Measurements from ENCODE around the gene ADGRV1. TPM values are rescaled to one million over a fixed set of nuclear protein-coding genes. Genes with fewer than 3 reads are reported as not detected.

ADGRV1 gene
- total RNA-seq, 1 experiment from 2014 or later = 6.8 TPM

- CTCF ChIA-PET = no interaction called here
Observed at GRCh38 chr5:91144491-91145332, 586.1 kb downstream of the ADGRV1 start.

DNA sequence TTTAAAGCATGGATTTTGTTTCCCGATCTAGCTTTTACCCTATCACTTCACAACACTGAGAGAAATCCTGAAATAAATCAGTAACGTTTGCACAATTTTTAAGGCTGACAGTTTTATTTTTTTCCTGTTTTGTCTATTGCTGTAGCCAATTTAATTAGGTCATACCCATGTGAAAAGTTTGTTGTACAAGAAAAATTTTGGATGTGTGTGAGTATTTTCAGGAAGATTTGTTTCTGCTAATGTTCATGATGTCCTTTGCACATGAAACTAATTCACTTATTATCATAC lies 586.7 kb downstream of the ADGRV1 start:
- no peaks in the 10 kb centered on the region for H3K36me3 ChIP-seq (ENCODE audit: insufficient read depth, low read length, poor library complexity, severe bottlenecking)
- ChIA-PET POLR2A (ENCODE audit: low non-redundant PET) (interaction anchor here (0.5 kb wide), 1 partner anchor 235 kb away, joined by 9 read pairs; no protein-coding TSS in a partner anchor), CTCF (no interaction called here)
- H3K27ac ChIP-seq (ENCODE audit: low read depth, low read length, poor library complexity, severe bottlenecking) = peak overlapping the region; percentile 46
- H3K4me1 ChIP-seq (ENCODE audit: insufficient read depth, low read length, poor library complexity, severe bottlenecking) = peaks cover 25% of the 10 kb centered on the region
- H3K4me3 ChIP-seq (ENCODE audit: low read depth, low read length, poor library complexity, severe bottlenecking) = no peak overlapping the region
- intact Hi-C loops (cut with micrococcal nuclease; ENCODE audit: unreplicated experiment) = no loop called here
- DNase-seq (ENCODE audit: low spot score) = no peak
- BruUV-seq (replicated peaks) = no TSS peak
- TF ChIP-seq CTCF (conservative IDR thresholded peaks at IDR 0.05; ENCODE audit: low read depth, low read length) (no peak), EZH2 (IDR thresholded peaks at IDR 0.05; ENCODE audit: borderline replicate concordance, low read depth, low read length, poor library complexity, severe bottlenecking) (no peak)
- H3K9me3 ChIP-seq (ENCODE audit: low read depth, low read length, poor library complexity, severe bottlenecking) = peaks cover 4% of the 10 kb centered on the region
- no peaks in the 10 kb centered on the region for H3K27me3 ChIP-seq (replicated peaks; ENCODE audit: insufficient read depth, low read depth, low read length, poor library complexity)

More at GRCh38 chr5:91144491-91145332, 586.1 kb downstream of the ADGRV1 start:
- no TSS peak for BruUV-seq (replicated peaks)
- H3K27me3 ChIP-seq (replicated peaks; ENCODE audit: insufficient read depth, low read depth, low read length, poor library complexity) = no peaks in the 10 kb centered on the region
- no peak overlapping the region for H3K4me3 ChIP-seq (ENCODE audit: low read depth, low read length, poor library complexity, severe bottlenecking)
- TF ChIP-seq CTCF (conservative IDR thresholded peaks at IDR 0.05; ENCODE audit: low read depth, low read length) (no peak), EZH2 (IDR thresholded peaks at IDR 0.05; ENCODE audit: borderline replicate concordance, low read depth, low read length, poor library complexity, severe bottlenecking) (no peak)
- intact Hi-C loops (cut with micrococcal nuclease; ENCODE audit: unreplicated experiment) = no loop called here
- H3K4me1 ChIP-seq (ENCODE audit: insufficient read depth, low read length, poor library complexity, severe bottlenecking) = peaks cover 25% of the 10 kb centered on the region
- H3K36me3 ChIP-seq (ENCODE audit: insufficient read depth, low read length, poor library complexity, severe bottlenecking) = no peaks in the 10 kb centered on the region
- POLR2A ChIA-PET (ENCODE audit: low non-redundant PET) = interaction anchor here (0.5 kb wide), 1 partner anchor 236 kb away, joined by 9 read pairs; no protein-coding TSS in a partner anchor
- no peak for DNase-seq (ENCODE audit: low spot score)
- peak overlapping the region; percentile 46 for H3K27ac ChIP-seq (ENCODE audit: low read depth, low read length, poor library complexity, severe bottlenecking)
- H3K9me3 ChIP-seq (ENCODE audit: low read depth, low read length, poor library complexity, severe bottlenecking) = peaks cover 4% of the 10 kb centered on the region

DNA sequence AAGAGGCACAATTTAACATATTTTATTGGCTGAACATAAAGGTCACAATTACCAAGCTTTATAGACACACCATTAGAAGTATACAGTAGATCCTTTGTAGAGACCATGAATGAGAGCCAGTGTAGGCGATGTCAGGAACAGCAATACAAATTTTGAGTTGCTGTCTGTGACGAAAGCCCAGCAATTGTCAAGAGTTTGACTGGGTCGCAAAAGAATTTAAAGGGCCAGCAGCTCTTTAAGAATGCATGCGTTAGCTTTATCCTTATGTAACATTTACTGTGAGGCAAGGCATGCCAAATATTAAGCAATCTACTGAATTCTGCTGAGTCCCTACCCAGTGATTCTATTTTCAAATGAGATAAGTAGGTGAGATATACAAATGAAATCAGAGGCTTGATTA lies 587.6 kb downstream of the ADGRV1 start:
- ChIA-PET POLR2A (ENCODE audit: low non-redundant PET) (interaction anchor here (0.6 to 0.8 kb wide), 2 partner anchors 235 to 237 kb away, joined by 4 read pairs; partner anchors contain the start of gene ARRDC3), CTCF (no interaction called here)
- no peak for TF ChIP-seq EZH2 (IDR thresholded peaks at IDR 0.05; ENCODE audit: borderline replicate concordance, low read depth, low read length, poor library complexity, severe bottlenecking)
- no peak for TF ChIP-seq CTCF (conservative IDR thresholded peaks at IDR 0.05; ENCODE audit: low read depth, low read length)
- no TSS peak for BruUV-seq (replicated peaks)
- Histone ChIP-seq H3K9me3 (ENCODE audit: low read depth, low read length, poor library complexity, severe bottlenecking) (peaks cover 4% of the 10 kb centered on the region), H3K27ac (ENCODE audit: low read depth, low read length, poor library complexity, severe bottlenecking) (peak overlapping the region; percentile 46), H3K4me3 (ENCODE audit: low read depth, low read length, poor library complexity, severe bottlenecking) (no peak overlapping the region), H3K4me1 (ENCODE audit: insufficient read depth, low read length, poor library complexity, severe bottlenecking) (peaks cover 34% of the 10 kb centered on the region), H3K27me3 (replicated peaks; ENCODE audit: insufficient read depth, low read depth, low read length, poor library complexity) (no peaks in the 10 kb centered on the region), H3K36me3 (ENCODE audit: insufficient read depth, low read length, poor library complexity, severe bottlenecking) (no peaks in the 10 kb centered on the region)
- intact Hi-C loops (cut with micrococcal nuclease; ENCODE audit: unreplicated experiment) = no loop called here
- DNase-seq (ENCODE audit: low spot score) = peak; percentile 54

Measured in A673 (cell line).